Parathyroid adenoma (tissue), 2 donors: ENCODE data around the gene EBLN2.
A peak's percentile ranks its signal among the peaks of the same experiment; 100 is the strongest.
"Not testable (repeated sequence)": the region's sequence is repeated elsewhere in the genome, so short reads cannot be mapped to it uniquely, and the experiment has no call there.

Experiments
- H2AFZ ChIP-seq: fragments of 300-600 bp; sonication (generic); one replicate; pipeline ENCODE4 v1.7.0; 2017; ENCODE audit warnings: antibody characterized with exemption, mild to moderate bottlenecking
- H3K27ac ChIP-seq: fragments of 300-600 bp; sonication (generic); one replicate; pipeline ENCODE4 v1.7.0; 2017
- H3K27me3 ChIP-seq: fragments of 300-600 bp; sonication (generic); one replicate; pipeline ENCODE4 v1.7.0; 2017; ENCODE audit warnings: low read length; ENCODE audit not compliant: control insufficient read depth, insufficient read depth
- H3K36me3 ChIP-seq: fragments of 300-600 bp; sonication (generic); one replicate; pipeline ENCODE4 v1.7.0; 2017; ENCODE audit warnings: low read length; ENCODE audit not compliant: control insufficient read depth, insufficient read depth
- H3K4me1 ChIP-seq: fragments of 300-600 bp; sonication (generic); one replicate; pipeline ENCODE4 v1.7.0; 2017; ENCODE audit warnings: control low read depth
- H3K4me2 ChIP-seq: fragments of 300-600 bp; sonication (generic); one replicate; pipeline ENCODE4 v1.7.0; 2017; ENCODE audit warnings: low read length
- H3K4me3 ChIP-seq: fragments of 300-600 bp; sonication (generic); one replicate; pipeline ENCODE4 v1.7.0; 2017; ENCODE audit warnings: low read depth, low read length
- H3K79me2 ChIP-seq: fragments of 300-600 bp; sonication (generic); one replicate; pipeline ENCODE4 v1.7.0; 2017; ENCODE audit warnings: control low read depth
- H3K9ac ChIP-seq: fragments of 300-600 bp; sonication (generic); one replicate; pipeline ENCODE4 v1.7.0; 2017; ENCODE audit warnings: mild to moderate bottlenecking
- H3K9me3 ChIP-seq: fragments of 300-600 bp; sonication (generic); one replicate; pipeline ENCODE4 v1.7.0; 2017; ENCODE audit warnings: low read length; ENCODE audit not compliant: control insufficient read depth
- CTCF ChIP-seq: fragments of 300-600 bp; sonication (generic); IDR thresholded peaks from one replicate; pipeline ENCODE4 v1.7.0; 2017; ENCODE audit warnings: antibody characterized with exemption, mild to moderate bottlenecking
- donor health status: primary hyperparathyroidism.

EBLN2 gene

GRCh38 chr3:73055583-73055982 lies 5.9 kb upstream of the EBLN2 start:
- Histone ChIP-seq H3K79me2 (peaks cover 8% of the 10 kb centered on the region), H3K27me3 (no peaks in the 10 kb centered on the region), H2AFZ (no peak overlapping the region), H3K4me1 (no peaks in the 10 kb centered on the region), H3K4me3 (no peak overlapping the region), H3K4me2 (no peak overlapping the region), H3K9ac (no peak overlapping the region), H3K36me3 (no peaks in the 10 kb centered on the region), H3K9me3 (no peaks in the 10 kb centered on the region), H3K27ac (no peak overlapping the region)
- no peak for TF ChIP-seq CTCF

- H3K9me3 ChIP-seq = no peaks in the 10 kb centered on the region
- H3K9ac ChIP-seq = no peak overlapping the region
- H2AFZ ChIP-seq = no peak overlapping the region
- H3K27ac ChIP-seq = no peak overlapping the region
- no peaks in the 10 kb centered on the region for H3K36me3 ChIP-seq
- no peaks in the 10 kb centered on the region for H3K4me1 ChIP-seq
- no peak overlapping the region for H3K4me3 ChIP-seq
- H3K79me2 ChIP-seq = peaks cover 8% of the 10 kb centered on the region
- H3K4me2 ChIP-seq = no peak overlapping the region
- H3K27me3 ChIP-seq = no peaks in the 10 kb centered on the region
- TF ChIP-seq CTCF = peak; percentile 53
These were observed 5.2 kb upstream of the EBLN2 start for GRCh38 chr3:73056014-73056844.

GRCh38 chr3:73056845-73057150 lies 4.7 kb upstream of the EBLN2 start:
- no peak overlapping the region for H3K9ac ChIP-seq
- H3K79me2 ChIP-seq = peaks cover 8% of the 10 kb centered on the region
- no peaks in the 10 kb centered on the region for H3K36me3 ChIP-seq
- H2AFZ ChIP-seq = no peak overlapping the region
- H3K9me3 ChIP-seq = no peaks in the 10 kb centered on the region
- no peak overlapping the region for H3K27ac ChIP-seq
- no peaks in the 10 kb centered on the region for H3K27me3 ChIP-seq
- no peak overlapping the region for H3K4me2 ChIP-seq
- no peaks in the 10 kb centered on the region for H3K4me1 ChIP-seq
- no peak overlapping the region for H3K4me3 ChIP-seq
- TF ChIP-seq CTCF = no peak

GRCh38 chr3:73060302-73060723 lies 1.1 kb upstream of the EBLN2 start:
- Histone ChIP-seq H3K79me2 (peaks cover 8% of the 10 kb centered on the region), H3K4me1 (no peaks in the 10 kb centered on the region), H3K36me3 (no peaks in the 10 kb centered on the region), H3K9ac (no peak overlapping the region), H3K9me3 (no peaks in the 10 kb centered on the region), H3K27me3 (no peaks in the 10 kb centered on the region), H3K27ac (no peak overlapping the region), H2AFZ (no peak overlapping the region), H3K4me2 (no peak overlapping the region), H3K4me3 (no peak overlapping the region)
- no peak for TF ChIP-seq CTCF

- not testable (repeated sequence) for H3K79me2 ChIP-seq, H3K27me3 ChIP-seq, H3K27ac ChIP-seq, H3K4me3 ChIP-seq, H3K4me1 ChIP-seq, H3K9ac ChIP-seq, H2AFZ ChIP-seq, H3K36me3 ChIP-seq, H3K4me2 ChIP-seq, H3K9me3 ChIP-seq
These were observed 4.8 kb downstream of the EBLN2 start for GRCh38 chr3:73066243-73066642.
